Measurements from ENCODE around the gene STAM2.
"Not testable (repeated sequence)": the region's sequence is repeated elsewhere in the genome, so short reads cannot be mapped to it uniquely, and the experiment has no call there.

The STAM2 gene

GRCh38 chr2:152106464-152106863 is 69.1 kb downstream of the STAM2 start:
- no peak for DNase-seq (ENCODE audit: low read depth, low spot score)

- DNase-seq (ENCODE audit: low read depth, low spot score), result no peak
Measured at GRCh38 chr2:152103271-152103670, 72.3 kb downstream of the STAM2 start.

- DNase-seq (ENCODE audit: low read depth, low spot score), result no peak
Measured at GRCh38 chr2:152100961-152101360, 74.6 kb downstream of the STAM2 start.

GRCh38 chr2:152099367-152100050 is 76.1 kb downstream of the STAM2 start:
- DNase-seq (ENCODE audit: low read depth, low spot score), result no peak

GRCh38 chr2:152098496-152099366 is 76.8 kb downstream of the STAM2 start, which contains the start of gene CACNB4:
CACNB4 (minus strand) TSS chr2:152099044.
- no peak for DNase-seq (ENCODE audit: low read depth, low spot score)

GRCh38 chr2:152097801-152098495 is 77.6 kb downstream of the STAM2 start:
- no peak for DNase-seq (ENCODE audit: low read depth, low spot score)

GRCh38 chr2:152097290-152097800 is 78.2 kb downstream of the STAM2 start:
- no peak for DNase-seq (ENCODE audit: low read depth, low spot score)

- DNase-seq (ENCODE audit: low read depth, low spot score), result no peak
Measured at GRCh38 chr2:152095146-152095545, 80.4 kb downstream of the STAM2 start.

GRCh38 chr2:152094014-152094413 is 81.5 kb downstream of the STAM2 start:
- DNase-seq (ENCODE audit: low read depth, low spot score), result no peak

- no peak for DNase-seq (ENCODE audit: low read depth, low spot score)
Measured at GRCh38 chr2:152093464-152093863, 82.1 kb downstream of the STAM2 start.

- no peak for DNase-seq (ENCODE audit: low read depth, low spot score)
Measured at GRCh38 chr2:152092095-152092494, 83.5 kb downstream of the STAM2 start.

- DNase-seq (ENCODE audit: low read depth, low spot score), result not testable (repeated sequence)
Measured at GRCh38 chr2:152090726-152091125, 84.8 kb downstream of the STAM2 start.

- no peak for DNase-seq (ENCODE audit: low read depth, low spot score)
Measured at GRCh38 chr2:152089238-152089637, 86.3 kb downstream of the STAM2 start.

- no peak for DNase-seq (ENCODE audit: low read depth, low spot score)
Measured at GRCh38 chr2:152088006-152088405, 87.6 kb downstream of the STAM2 start.

- no peak for DNase-seq (ENCODE audit: low read depth, low spot score)
Measured at GRCh38 chr2:152086231-152086630, 89.3 kb downstream of the STAM2 start.

GRCh38 chr2:152084076-152084475 is 91.5 kb downstream of the STAM2 start:
- DNase-seq (ENCODE audit: low read depth, low spot score), result no peak

- DNase-seq (ENCODE audit: low read depth, low spot score), result no peak
Measured at GRCh38 chr2:152083202-152083875, 92.2 kb downstream of the STAM2 start.

GRCh38 chr2:152078662-152079061 is 96.9 kb downstream of the STAM2 start:
- DNase-seq (ENCODE audit: low read depth, low spot score), result no peak

GRCh38 chr2:152078023-152078422 is 97.5 kb downstream of the STAM2 start:
- no peak for DNase-seq (ENCODE audit: low read depth, low spot score)

GRCh38 chr2:152075461-152076050 is 100.0 kb downstream of the STAM2 start:
- DNase-seq (ENCODE audit: low read depth, low spot score), result no peak

- no peak for DNase-seq (ENCODE audit: low read depth, low spot score)
Measured at GRCh38 chr2:152072011-152072410, 103.6 kb downstream of the STAM2 start.
